ENCODE measurements around the gene IPMK. TPM values are rescaled to one million over a fixed set of nuclear protein-coding genes. Genes with fewer than 3 reads are reported as not detected.
"Not testable (repeated sequence)": the region's sequence is repeated elsewhere in the genome, so short reads cannot be mapped to it uniquely, and the experiment has no call there.

IPMK gene
- total RNA-seq, 1 experiment from 2014 or later: 5.2 TPM

- ChIA-PET CTCF (interaction anchor here (0.6 to 0.7 kb wide), 2 partner anchors 14 to 20 kb away, joined by 3 to 4 read pairs; no protein-coding TSS in a partner anchor), POLR2A (no interaction called here)
- peak; percentile 11 for TF ChIP-seq CTCF (IDR thresholded peaks at IDR 0.05; ENCODE audit: unreplicated experiment)
- Mint-ChIP-seq H3K4me3 (ENCODE audit: unreplicated experiment) (no peak overlapping the region), H3K9me3 (ENCODE audit: unreplicated experiment) (no peaks in the 10 kb centered on the region), H3K36me3 (ENCODE audit: insufficient read depth, unreplicated experiment) (peaks cover 14% of the 10 kb centered on the region), H3K27ac (ENCODE audit: low read depth, unreplicated experiment) (no peak overlapping the region), H3K4me1 (ENCODE audit: insufficient read depth, unreplicated experiment) (no peaks in the 10 kb centered on the region), H3K27me3 (ENCODE audit: insufficient read depth, unreplicated experiment) (no peaks in the 10 kb centered on the region)
- BruUV-seq (replicated peaks): no TSS peak
- intact Hi-C loops (cut with micrococcal nuclease): no loop called here
- no peak for DNase-seq (ENCODE audit: unreplicated experiment)
Observed at GRCh38 chr10:58258977-58259692, 8.6 kb downstream of the IPMK start.

- H3K4me1 Mint-ChIP-seq (ENCODE audit: insufficient read depth, unreplicated experiment); intact Hi-C loops (cut with micrococcal nuclease); H3K4me3 Mint-ChIP-seq (ENCODE audit: unreplicated experiment); BruUV-seq (replicated peaks); H3K27ac Mint-ChIP-seq (ENCODE audit: low read depth, unreplicated experiment); H3K27me3 Mint-ChIP-seq (ENCODE audit: insufficient read depth, unreplicated experiment); DNase-seq (ENCODE audit: unreplicated experiment); POLR2A ChIA-PET; H3K36me3 Mint-ChIP-seq (ENCODE audit: insufficient read depth, unreplicated experiment); H3K9me3 Mint-ChIP-seq (ENCODE audit: unreplicated experiment): not testable (repeated sequence)
- CTCF ChIA-PET: interaction anchor here (0.6 kb wide), 1 partner anchor 153 kb away, joined by 3 read pairs; no protein-coding TSS in a partner anchor
Observed at GRCh38 chr10:58256013-58256780, 11.5 kb downstream of the IPMK start.

- Mint-ChIP-seq H3K4me1 (ENCODE audit: insufficient read depth, unreplicated experiment) (no peaks in the 10 kb centered on the region), H3K27ac (ENCODE audit: low read depth, unreplicated experiment) (no peak overlapping the region), H3K36me3 (ENCODE audit: insufficient read depth, unreplicated experiment) (peaks cover 7% of the 10 kb centered on the region), H3K4me3 (ENCODE audit: unreplicated experiment) (no peak overlapping the region), H3K9me3 (ENCODE audit: unreplicated experiment) (no peaks in the 10 kb centered on the region), H3K27me3 (ENCODE audit: insufficient read depth, unreplicated experiment) (no peaks in the 10 kb centered on the region)
- POLR2A ChIA-PET: interaction anchor here (1.0 to 2.5 kb wide), 2 partner anchors 14 to 17 kb away, joined by 5 to 14 read pairs; partner anchors contain the start of gene CISD1
- CTCF ChIA-PET: no interaction called here
- intact Hi-C loops (cut with micrococcal nuclease): no loop called here
- TF ChIP-seq CTCF (IDR thresholded peaks at IDR 0.05; ENCODE audit: unreplicated experiment): no peak
- DNase-seq (ENCODE audit: unreplicated experiment): no peak
- no TSS peak for BruUV-seq (replicated peaks)
Observed at GRCh38 chr10:58254644-58255043, 13.1 kb downstream of the IPMK start.

GRCh38 chr10:58253184-58253583, 14.5 kb downstream of the IPMK start:
- no peak for TF ChIP-seq CTCF (IDR thresholded peaks at IDR 0.05; ENCODE audit: unreplicated experiment)
- H3K27me3 Mint-ChIP-seq (ENCODE audit: insufficient read depth, unreplicated experiment): no peaks in the 10 kb centered on the region
- POLR2A ChIA-PET: interaction anchor here (2.5 kb wide), 1 partner anchor 16 kb away, joined by 14 read pairs; the partner anchor contains the start of gene CISD1
- no peaks in the 10 kb centered on the region for H3K36me3 Mint-ChIP-seq (ENCODE audit: insufficient read depth, unreplicated experiment)
- intact Hi-C loops (cut with micrococcal nuclease): no loop called here
- BruUV-seq (replicated peaks): no TSS peak
- H3K4me1 Mint-ChIP-seq (ENCODE audit: insufficient read depth, unreplicated experiment): no peaks in the 10 kb centered on the region
- H3K27ac Mint-ChIP-seq (ENCODE audit: low read depth, unreplicated experiment): no peak overlapping the region
- CTCF ChIA-PET: interaction anchor here (0.8 kb wide), 1 partner anchor 76 kb away, joined by 3 read pairs; no protein-coding TSS in a partner anchor
- no peaks in the 10 kb centered on the region for H3K9me3 Mint-ChIP-seq (ENCODE audit: unreplicated experiment)
- no peak for DNase-seq (ENCODE audit: unreplicated experiment)
- no peak overlapping the region for H3K4me3 Mint-ChIP-seq (ENCODE audit: unreplicated experiment)

- H3K27me3 Mint-ChIP-seq (ENCODE audit: insufficient read depth, unreplicated experiment); BruUV-seq (replicated peaks); DNase-seq (ENCODE audit: unreplicated experiment); intact Hi-C loops (cut with micrococcal nuclease); H3K27ac Mint-ChIP-seq (ENCODE audit: low read depth, unreplicated experiment); POLR2A ChIA-PET; H3K4me3 Mint-ChIP-seq (ENCODE audit: unreplicated experiment); H3K9me3 Mint-ChIP-seq (ENCODE audit: unreplicated experiment); H3K36me3 Mint-ChIP-seq (ENCODE audit: insufficient read depth, unreplicated experiment); CTCF ChIA-PET: not testable (repeated sequence)
- H3K4me1 Mint-ChIP-seq (ENCODE audit: insufficient read depth, unreplicated experiment): peaks cover 12% of the 10 kb centered on the region
Observed at GRCh38 chr10:58244666-58245065, 23.0 kb downstream of the IPMK start.

- H3K4me1 Mint-ChIP-seq (ENCODE audit: insufficient read depth, unreplicated experiment): peaks cover 17% of the 10 kb centered on the region
- not testable (repeated sequence) for H3K27me3 Mint-ChIP-seq (ENCODE audit: insufficient read depth, unreplicated experiment)
Observed at GRCh38 chr10:58244242-58244641, 23.5 kb downstream of the IPMK start.

GRCh38 chr10:58243801-58244200, 23.9 kb downstream of the IPMK start:
- H3K27ac Mint-ChIP-seq (ENCODE audit: low read depth, unreplicated experiment); CTCF ChIA-PET; H3K9me3 Mint-ChIP-seq (ENCODE audit: unreplicated experiment); POLR2A ChIA-PET; intact Hi-C loops (cut with micrococcal nuclease); H3K27me3 Mint-ChIP-seq (ENCODE audit: insufficient read depth, unreplicated experiment); H3K36me3 Mint-ChIP-seq (ENCODE audit: insufficient read depth, unreplicated experiment); BruUV-seq (replicated peaks); H3K4me3 Mint-ChIP-seq (ENCODE audit: unreplicated experiment); DNase-seq (ENCODE audit: unreplicated experiment): not testable (repeated sequence)
- H3K4me1 Mint-ChIP-seq (ENCODE audit: insufficient read depth, unreplicated experiment): peaks cover 17% of the 10 kb centered on the region

More at GRCh38 chr10:58244242-58244641, 23.5 kb downstream of the IPMK start:
- CTCF ChIA-PET; H3K9me3 Mint-ChIP-seq (ENCODE audit: unreplicated experiment); H3K4me3 Mint-ChIP-seq (ENCODE audit: unreplicated experiment); BruUV-seq (replicated peaks); POLR2A ChIA-PET; DNase-seq (ENCODE audit: unreplicated experiment); intact Hi-C loops (cut with micrococcal nuclease); H3K27ac Mint-ChIP-seq (ENCODE audit: low read depth, unreplicated experiment); H3K36me3 Mint-ChIP-seq (ENCODE audit: insufficient read depth, unreplicated experiment): not testable (repeated sequence)
